ENCODE data around the gene ETF1.
A peak's percentile ranks its signal among the peaks of the same experiment; 100 is the strongest.
"Not testable (repeated sequence)": the region's sequence is repeated elsewhere in the genome, so short reads cannot be mapped to it uniquely, and the experiment has no call there.

The ETF1 gene

DNA sequence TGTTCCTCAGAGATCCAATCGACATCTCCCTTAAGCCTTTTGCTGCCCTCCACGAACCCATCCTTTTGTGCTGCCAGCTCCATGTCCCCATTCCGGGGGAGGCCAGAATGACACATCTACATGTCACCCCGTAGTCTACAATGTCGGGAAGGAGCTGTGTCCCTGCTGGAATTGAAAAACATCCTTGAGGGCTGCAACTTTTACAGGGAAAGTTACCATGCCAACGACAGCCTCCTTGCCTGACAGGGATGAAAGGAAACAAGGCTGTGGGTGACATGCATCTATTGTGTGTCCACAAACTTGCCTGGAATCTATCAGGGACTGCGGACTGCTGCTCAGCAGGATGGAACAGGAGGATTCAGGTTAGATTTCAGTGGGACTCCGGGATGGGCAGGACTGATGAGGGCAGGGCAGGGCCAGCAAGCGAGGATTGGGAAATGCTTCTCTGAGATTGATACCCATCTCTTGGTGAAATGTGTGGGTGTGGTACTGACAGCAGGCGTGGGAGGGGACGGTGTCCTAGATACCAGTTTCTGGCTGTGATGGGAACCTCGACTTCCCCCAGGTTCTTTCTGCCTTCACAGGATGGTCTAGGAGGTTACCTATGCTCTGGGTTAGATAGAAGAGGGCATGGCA lies 52.3 kb downstream of the ETF1 start:
- no peak for DNase-seq (ENCODE audit: low spot score)

DNA sequence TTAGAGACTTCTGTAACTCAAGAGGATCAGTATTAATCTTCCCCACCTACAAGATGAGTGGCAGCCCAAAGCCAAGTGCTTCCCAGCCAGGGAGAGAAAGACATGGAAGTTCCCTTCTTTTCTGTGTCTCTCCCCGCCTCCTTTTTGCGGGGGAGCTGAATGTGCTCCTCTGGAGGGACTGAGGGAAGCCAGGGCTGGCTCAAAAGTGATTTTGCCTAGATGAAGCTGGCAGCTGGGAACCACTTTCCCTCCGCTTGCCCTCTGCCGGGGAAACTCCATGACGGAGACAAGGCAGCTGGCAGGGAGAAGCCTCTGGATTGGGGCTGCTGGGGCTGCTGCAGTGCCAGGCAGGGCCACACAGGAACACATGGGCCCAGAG lies 53.4 kb downstream of the ETF1 start:
- no peak for DNase-seq (ENCODE audit: low spot score)

GRCh38 chr5:138488481-138488945 lies 54.5 kb downstream of the ETF1 start:
- no peak for DNase-seq (ENCODE audit: low spot score)

- DNase-seq (ENCODE audit: low spot score) = no peak
Observed at GRCh38 chr5:138482638-138483037, 60.4 kb downstream of the ETF1 start.

- no peak for DNase-seq (ENCODE audit: low spot score)
Observed at GRCh38 chr5:138476918-138477317, 66.1 kb downstream of the ETF1 start.

- not testable (repeated sequence) for DNase-seq (ENCODE audit: low spot score)
Observed at GRCh38 chr5:138473151-138473550, 69.9 kb downstream of the ETF1 start.

DNA sequence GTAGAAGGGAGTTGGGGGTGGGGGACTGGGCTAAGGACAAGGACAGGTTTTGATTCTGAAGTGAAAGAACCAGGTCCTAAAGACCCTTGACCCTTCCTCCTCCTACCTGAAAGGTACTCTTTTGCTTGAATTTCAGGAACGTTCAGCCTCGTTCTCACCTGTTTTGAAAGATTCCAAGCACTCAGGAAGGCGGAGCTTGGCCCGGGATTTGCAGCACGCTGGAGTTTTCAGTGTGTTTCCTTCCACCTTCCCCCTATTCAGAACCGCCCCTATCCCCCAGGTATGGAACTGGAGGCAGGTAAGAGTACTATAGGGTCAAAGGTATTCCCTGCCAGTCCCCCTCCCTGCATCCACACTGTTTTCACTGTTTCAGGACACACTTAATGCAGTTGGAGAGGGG lies 70.7 kb downstream of the ETF1 start:
- DNase-seq (ENCODE audit: low spot score) = no peak

GRCh38 chr5:138471052-138471361 lies 72.0 kb downstream of the ETF1 start:
- DNase-seq (ENCODE audit: low spot score) = no peak

GRCh38 chr5:138470322-138471051 lies 72.5 kb downstream of the ETF1 start:
- no peak for DNase-seq (ENCODE audit: low spot score)

DNA sequence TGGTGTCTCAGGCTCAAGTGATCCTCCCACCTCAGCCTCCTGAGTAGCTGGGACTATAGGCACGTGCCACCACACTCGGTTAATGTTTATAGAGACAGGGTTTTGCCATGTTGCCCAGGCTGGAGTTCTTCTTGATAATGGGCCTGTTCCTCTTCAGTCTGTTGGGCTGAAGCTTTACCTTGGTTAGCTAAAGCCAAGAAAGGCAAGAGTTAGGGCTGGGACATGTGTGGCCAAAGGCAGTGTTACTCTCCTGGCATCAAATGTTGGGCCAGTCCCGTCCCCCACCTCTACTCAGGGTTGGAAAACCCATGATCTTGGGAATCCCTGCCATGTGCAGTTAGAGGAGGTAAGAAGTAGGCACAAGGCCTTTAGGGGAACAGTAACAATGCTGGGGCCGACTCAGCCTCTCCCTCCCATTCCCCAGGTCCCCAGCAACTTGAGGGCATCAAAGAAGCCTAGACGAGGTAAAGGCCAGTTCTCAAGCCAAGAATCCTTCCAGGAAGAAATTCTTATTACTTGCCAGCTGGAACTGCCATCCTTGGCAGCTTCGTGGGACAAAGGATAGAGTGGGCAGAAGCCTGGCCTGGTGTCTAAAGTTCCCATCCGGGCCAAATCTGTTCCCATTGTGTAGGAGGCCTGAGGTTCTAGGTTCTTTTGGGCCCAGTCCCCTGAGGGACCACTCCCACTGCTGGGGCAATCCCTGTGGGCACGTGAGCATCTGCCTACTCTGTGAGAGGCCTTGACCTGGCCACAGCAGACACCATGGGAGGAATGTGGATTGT lies 73.3 kb downstream of the ETF1 start:
- no peak for DNase-seq (ENCODE audit: low spot score)

DNA sequence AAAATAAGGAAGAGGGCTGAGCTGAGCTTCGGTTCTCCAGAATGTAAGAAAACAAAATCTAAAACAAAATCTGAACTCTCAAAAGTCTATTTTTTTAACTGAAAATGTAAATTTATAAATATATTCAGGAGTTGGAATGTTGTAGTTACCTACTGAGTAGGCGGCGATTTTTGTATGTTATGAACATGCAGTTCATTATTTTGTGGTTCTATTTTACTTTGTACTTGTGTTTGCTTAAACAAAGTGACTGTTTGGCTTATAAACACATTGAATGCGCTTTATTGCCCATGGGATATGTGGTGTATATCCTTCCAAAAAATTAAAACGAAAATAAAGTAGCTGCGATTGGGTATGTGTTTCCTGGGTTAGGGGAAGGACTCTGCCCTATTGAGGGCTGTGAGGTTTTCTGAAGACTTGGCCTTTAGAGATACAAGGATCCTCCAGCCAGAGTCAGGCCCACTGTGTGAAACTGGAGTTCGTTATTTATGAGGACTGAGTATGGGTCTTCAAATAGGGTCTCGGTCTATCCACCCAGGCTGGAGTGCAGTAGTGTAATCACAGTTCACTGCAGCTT lies 74.0 kb downstream of the ETF1 start:
- no peak for DNase-seq (ENCODE audit: low spot score)

DNA sequence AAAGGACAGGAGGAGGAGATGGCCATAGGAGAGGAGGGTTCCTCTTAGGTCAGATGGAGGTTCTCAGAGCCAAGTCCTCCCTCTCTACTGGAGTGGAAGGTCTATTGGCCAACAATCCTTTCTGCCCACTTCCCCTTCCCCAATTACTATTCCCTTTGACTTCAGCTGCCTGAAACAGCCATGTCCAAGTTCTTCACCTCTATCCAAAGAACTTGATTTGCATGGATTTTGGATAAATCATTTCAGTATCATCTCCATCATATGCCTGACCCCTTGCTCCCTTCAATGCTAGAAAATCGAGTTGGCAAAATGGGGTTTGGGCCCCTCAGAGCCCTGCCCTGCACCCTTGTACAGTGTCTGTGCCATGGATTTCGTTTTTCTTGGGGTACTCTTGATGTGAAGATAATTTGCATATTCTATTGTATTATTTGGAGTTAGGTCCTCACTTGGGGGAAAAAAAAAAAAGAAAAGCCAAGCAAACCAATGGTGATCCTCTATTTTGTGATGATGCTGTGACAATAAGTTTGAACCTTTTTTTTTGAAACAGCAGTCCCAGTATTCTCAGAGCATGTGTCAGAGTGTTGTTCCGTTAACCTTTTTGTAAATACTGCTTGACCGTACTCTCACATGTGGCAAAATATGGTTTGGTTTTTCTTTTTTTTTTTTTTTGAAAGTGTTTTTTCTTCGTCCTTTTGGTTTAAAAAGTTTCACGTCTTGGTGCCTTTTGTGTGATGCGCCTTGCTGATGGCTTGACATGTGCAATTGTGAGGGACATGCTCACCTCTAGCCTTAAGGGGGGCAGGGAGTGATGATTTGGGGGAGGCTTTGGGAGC lies 74.7 kb downstream of the ETF1 start:
- no peak for DNase-seq (ENCODE audit: low spot score)

- DNase-seq (ENCODE audit: low spot score) = no peak
Observed at GRCh38 chr5:138467711-138468132, 75.3 kb downstream of the ETF1 start.

- DNase-seq (ENCODE audit: low spot score) = no peak
Observed at GRCh38 chr5:138466900-138467710, 75.9 kb downstream of the ETF1 start.

DNA sequence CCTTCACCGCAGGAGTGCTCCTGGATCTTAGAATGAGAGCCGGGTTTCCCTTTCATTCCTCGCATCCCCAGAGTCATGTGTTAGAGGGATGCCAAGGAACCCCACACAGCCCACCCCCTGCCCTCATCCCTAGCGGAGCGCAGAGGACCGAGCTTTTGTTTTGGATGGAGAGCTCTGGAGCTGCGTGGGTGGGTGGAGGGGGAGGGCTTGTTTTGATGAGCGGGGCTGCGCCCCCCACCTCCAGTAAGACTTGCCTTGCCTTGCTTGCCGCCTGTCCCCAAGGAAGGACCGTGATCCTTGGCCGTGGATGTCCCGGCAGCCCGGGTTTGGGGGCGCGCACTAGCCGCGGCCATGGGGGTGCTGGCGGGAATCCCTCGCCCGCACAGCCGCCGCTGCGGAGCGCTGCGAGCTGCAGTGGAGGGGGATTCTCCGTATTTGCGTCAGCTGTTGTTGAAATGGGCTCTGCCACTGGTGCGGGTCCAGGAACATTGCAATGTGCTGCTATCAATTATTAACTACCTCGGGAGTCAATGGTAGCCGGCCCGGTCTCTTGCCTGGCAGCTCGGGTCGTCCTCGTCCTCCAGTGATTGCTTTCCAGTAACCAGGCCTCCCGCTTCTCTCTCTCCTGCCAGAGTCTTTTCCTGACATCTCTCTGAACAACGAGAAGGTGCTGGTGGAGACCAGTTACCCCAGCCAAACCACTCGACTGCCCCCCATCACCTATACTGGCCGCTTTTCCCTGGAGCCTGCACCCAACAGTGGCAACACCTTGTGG lies 76.7 kb downstream of the ETF1 start:
- no peak for DNase-seq (ENCODE audit: low spot score)

- DNase-seq (ENCODE audit: low spot score) = peak; percentile 84
Observed at GRCh38 chr5:138465261-138466124, 77.5 kb downstream of the ETF1 start, which contains the start of gene EGR1. Gene EGR1 (plus strand): TSS chr5:138465479. CDS start chr5:138465762, 283 bp downstream.

- peak; percentile 86 for DNase-seq (ENCODE audit: low spot score)
Observed at GRCh38 chr5:138464388-138465260, 78.4 kb downstream of the ETF1 start.

GRCh38 chr5:138464008-138464387 lies 79.0 kb downstream of the ETF1 start:
- DNase-seq (ENCODE audit: low spot score) = peak; percentile 94
